Measurements from ENCODE around the gene CA10. TPM values are rescaled to one million over a fixed set of nuclear protein-coding genes. Genes with fewer than 3 reads are reported as not detected.

Gene CA10
- total and polyA plus RNA-seq, 9 of the 15 experiments (the other 6 are each of a cell fraction or from before 2014, with no cell fraction given): not detected

- BruUV-seq (replicated peaks): no TSS peak
- TF ChIP-seq ZBTB26 (CRISPR knock-in tag; IDR thresholded peaks at IDR 0.05) (no peak), MBD1 (CRISPR knock-in tag; IDR thresholded peaks at IDR 0.05) (no peak), MCM3 (IDR thresholded peaks at IDR 0.05) (no peak), PML (IDR thresholded peaks at IDR 0.05; ENCODE audit: low read length) (no peak), NFE2 (IDR thresholded peaks at IDR 0.05; ENCODE audit: low read depth) (no peak), ATF4 (CRISPR knock-in tag; IDR thresholded peaks at IDR 0.05) (no peak), EHMT2 (IDR thresholded peaks at IDR 0.05) (no peak), E2F5 (CRISPR knock-in tag; IDR thresholded peaks at IDR 0.05) (no peak), BCOR (IDR thresholded peaks at IDR 0.05) (no peak), HDAC2 (IDR thresholded peaks at IDR 0.05) (no peak), ZNF23 (CRISPR knock-in tag; IDR thresholded peaks at IDR 0.05) (no peak), MTA2 (IDR thresholded peaks at IDR 0.05; ENCODE audit: low read depth) (no peak), PTTG1 (tag; IDR thresholded peaks at IDR 0.05; ENCODE audit: low read depth) (no peak), SMAD4 (CRISPR knock-in tag; conservative IDR thresholded peaks at IDR 0.05) (no peak), ZNF778 (CRISPR knock-in tag; IDR thresholded peaks at IDR 0.05) (no peak), ZNF280B (CRISPR knock-in tag; IDR thresholded peaks at IDR 0.05) (no peak), KLF6 (CRISPR knock-in tag; IDR thresholded peaks at IDR 0.05; ENCODE audit: borderline replicate concordance) (no peak), HOXB6 (CRISPR knock-in tag; IDR thresholded peaks at IDR 0.05; ENCODE audit: borderline replicate concordance) (no peak), FOXK1 (CRISPR knock-in tag; IDR thresholded peaks at IDR 0.05; ENCODE audit: borderline replicate concordance) (no peak)
- Histone ChIP-seq H3K79me2 (ENCODE audit: control insufficient read depth, insufficient read depth, low read length) (no peaks in the 10 kb centered on the region), H3K4me1 (replicated peaks in 1 of 2; ENCODE audit: control insufficient read depth in 2 of 2, insufficient read depth in 2 of 2, low read length in 2 of 2) (no peaks in the 10 kb centered on the region), H3K4me2 (ENCODE audit: insufficient read depth, low read length) (no peak overlapping the region), H3K9ac (ENCODE audit: insufficient read depth in 1 of 2, low read depth in 2 of 2, low read length in 2 of 2) (no peak overlapping the region), H3K27ac (ENCODE audit: extremely low read depth, low read depth, low read length) (no peak overlapping the region), H3K9me1 (ENCODE audit: control insufficient read depth, insufficient read depth, low read length) (no peaks in the 10 kb centered on the region), H3K4me3 (no peak overlapping the region), H2AFZ (ENCODE audit: low read depth, low read length) (no peak overlapping the region), H4K20me1 (replicated peaks; ENCODE audit: control insufficient read depth, insufficient read depth, low read length) (no peaks in the 10 kb centered on the region), H3K27me3 (ENCODE audit: control insufficient read depth in 2 of 2, insufficient read depth in 2 of 2, low read length in 2 of 2) (no peaks in the 10 kb centered on the region), H3K36me3 (ENCODE audit: control insufficient read depth, insufficient read depth, low read length) (no peaks in the 10 kb centered on the region), H3K9me3 (replicated peaks; ENCODE audit: control insufficient read depth, insufficient read depth, low read depth, low read length) (no peaks in the 10 kb centered on the region)
- intact Hi-C loops (cut with micrococcal nuclease) (no loop called here), in situ Hi-C loops (cut with MboI) (no loop called here)
- FAIRE-seq (no peak), DNase-seq (ENCODE audit: extremely low read depth in 1 of 4, low spot score in 3 of 4) (no peak), ATAC-seq (no peak)
- ChIA-PET CTCF (ENCODE audit: low intra/inter-chr PET ratio) (no interaction called here), POLR2A (no interaction called here)
These were observed 221.2 kb downstream of the CA10 start for GRCh38 chr17:51937264-51937663.

Measured in K562 (cell line).